Activated B cell treated with CpG ODN at 0.5 μM for 24 hours (primary cell): ENCODE measurements around the gene SULT4A1. TPM values are rescaled to one million over a fixed set of nuclear protein-coding genes. Genes with fewer than 3 reads are reported as not detected.

Experiments used
- ATAC-seq: fragments of 200-7000 bp; cut with Tn5 transposase; one replicate; pipeline ENCODE4 v1.10.0; 2021; ENCODE audit warnings: low read depth, mild to moderate bottlenecking, moderate library complexity
- CTCF ChIA-PET: fragments of 350-600 bp; sonication (Branson Sonifier 250); formaldehyde crosslinking; loops from one replicate; lab custom pipeline; 2021; ENCODE audit warnings: antibody characterized with exemption; lab: Charles Lee
- POLR2A ChIA-PET: fragments of 350-600 bp; sonication (Branson Sonifier 250); formaldehyde crosslinking; loops from one replicate; lab custom pipeline; 2021; ENCODE audit warnings: antibody characterized with exemption; lab: Charles Lee
- DNase-seq: peaks from one replicate; pipeline ENCODE4 v3.0.0; 2022
- H3K27ac Mint-ChIP-seq: one replicate; pipeline ENCODE4 v1.8.0; 2020; ENCODE audit warnings: mixed read lengths
- H3K27me3 Mint-ChIP-seq: one replicate; pipeline ENCODE4 v1.8.0; 2021; ENCODE audit warnings: mixed read lengths
- H3K36me3 Mint-ChIP-seq: one replicate; pipeline ENCODE4 v1.8.0; 2021; ENCODE audit warnings: low read depth, mixed read lengths
- H3K4me1 Mint-ChIP-seq: one replicate; pipeline ENCODE4 v1.8.0; 2021; ENCODE audit warnings: mixed read lengths
- H3K4me3 Mint-ChIP-seq: one replicate; pipeline ENCODE4 v1.8.0; 2020; ENCODE audit warnings: mild to moderate bottlenecking, mixed read lengths
- H3K9me3 Mint-ChIP-seq: one replicate; pipeline ENCODE4 v1.8.0; 2020; ENCODE audit warnings: mixed read lengths
- intact Hi-C: fragments of 100-400 bp; cut with micrococcal nuclease; formaldehyde crosslinking; loops from one replicate; pipeline ENCODE4 v1.15.1; 2024
- total RNA-seq: library from RNA; stranded (reverse); gene quantifications from 2 replicates; pipeline ENCODE4 v1.2.3, GENCODE V29; 2022
- TF ChIP-seq, protein P1 (sequence below): fragments of 200-600 bp; IDR thresholded peaks from one replicate; pipeline ENCODE4 v1.8.0; 2022; ENCODE audit warnings: antibody characterized with exemption, mild to moderate bottlenecking

SULT4A1 gene
- total RNA-seq, 1 donor from 2014 or later, result not detected

DNA sequence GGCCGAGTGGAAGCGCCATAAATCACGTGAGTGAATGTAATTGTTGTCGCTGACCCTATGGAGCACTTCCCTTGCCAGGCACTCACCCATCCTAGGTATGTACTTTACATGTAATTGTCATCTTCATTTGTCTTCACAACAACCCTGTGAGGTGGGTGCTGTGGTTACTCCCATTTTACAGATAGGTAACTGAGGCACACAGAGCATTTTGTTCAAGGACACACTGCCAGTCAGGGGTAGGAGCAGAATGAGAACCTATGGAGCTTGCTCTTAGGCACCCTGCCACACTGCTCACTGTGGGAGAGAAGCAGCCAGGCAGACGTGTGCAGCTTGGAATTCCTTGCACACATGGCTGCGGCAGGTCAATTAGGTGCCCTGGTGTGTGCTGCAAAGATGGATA lies 49.4 kb downstream of the SULT4A1 start:
- TF ChIP-seq, protein P1, sequence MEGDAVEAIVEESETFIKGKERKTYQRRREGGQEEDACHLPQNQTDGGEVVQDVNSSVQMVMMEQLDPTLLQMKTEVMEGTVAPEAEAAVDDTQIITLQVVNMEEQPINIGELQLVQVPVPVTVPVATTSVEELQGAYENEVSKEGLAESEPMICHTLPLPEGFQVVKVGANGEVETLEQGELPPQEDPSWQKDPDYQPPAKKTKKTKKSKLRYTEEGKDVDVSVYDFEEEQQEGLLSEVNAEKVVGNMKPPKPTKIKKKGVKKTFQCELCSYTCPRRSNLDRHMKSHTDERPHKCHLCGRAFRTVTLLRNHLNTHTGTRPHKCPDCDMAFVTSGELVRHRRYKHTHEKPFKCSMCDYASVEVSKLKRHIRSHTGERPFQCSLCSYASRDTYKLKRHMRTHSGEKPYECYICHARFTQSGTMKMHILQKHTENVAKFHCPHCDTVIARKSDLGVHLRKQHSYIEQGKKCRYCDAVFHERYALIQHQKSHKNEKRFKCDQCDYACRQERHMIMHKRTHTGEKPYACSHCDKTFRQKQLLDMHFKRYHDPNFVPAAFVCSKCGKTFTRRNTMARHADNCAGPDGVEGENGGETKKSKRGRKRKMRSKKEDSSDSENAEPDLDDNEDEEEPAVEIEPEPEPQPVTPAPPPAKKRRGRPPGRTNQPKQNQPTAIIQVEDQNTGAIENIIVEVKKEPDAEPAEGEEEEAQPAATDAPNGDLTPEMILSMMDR, result no peak
- H3K9me3 Mint-ChIP-seq, result no peaks in the 10 kb centered on the region
- no peak for ATAC-seq
- peaks cover 16% of the 10 kb centered on the region for H3K4me1 Mint-ChIP-seq
- ChIA-PET POLR2A (interaction anchor here (1.1 to 1.4 kb wide), 2 partner anchors 142 to 214 kb away, joined by 3 to 9 read pairs; partner anchors contain the start of gene SAMM50), CTCF (no interaction called here)
- intact Hi-C loops, result loop anchor here (1.0 to 5.0 kb wide), 2 partner anchors 144 to 212 kb away; partner anchors contain the start of gene SAMM50
- peaks cover under 1% of the 10 kb centered on the region for H3K27me3 Mint-ChIP-seq
- peak overlapping the region; percentile 84 for H3K27ac Mint-ChIP-seq
- H3K36me3 Mint-ChIP-seq, result peaks cover 4% of the 10 kb centered on the region
- DNase-seq, result no peak
- peak overlapping the region; percentile 92 for H3K4me3 Mint-ChIP-seq

DNA sequence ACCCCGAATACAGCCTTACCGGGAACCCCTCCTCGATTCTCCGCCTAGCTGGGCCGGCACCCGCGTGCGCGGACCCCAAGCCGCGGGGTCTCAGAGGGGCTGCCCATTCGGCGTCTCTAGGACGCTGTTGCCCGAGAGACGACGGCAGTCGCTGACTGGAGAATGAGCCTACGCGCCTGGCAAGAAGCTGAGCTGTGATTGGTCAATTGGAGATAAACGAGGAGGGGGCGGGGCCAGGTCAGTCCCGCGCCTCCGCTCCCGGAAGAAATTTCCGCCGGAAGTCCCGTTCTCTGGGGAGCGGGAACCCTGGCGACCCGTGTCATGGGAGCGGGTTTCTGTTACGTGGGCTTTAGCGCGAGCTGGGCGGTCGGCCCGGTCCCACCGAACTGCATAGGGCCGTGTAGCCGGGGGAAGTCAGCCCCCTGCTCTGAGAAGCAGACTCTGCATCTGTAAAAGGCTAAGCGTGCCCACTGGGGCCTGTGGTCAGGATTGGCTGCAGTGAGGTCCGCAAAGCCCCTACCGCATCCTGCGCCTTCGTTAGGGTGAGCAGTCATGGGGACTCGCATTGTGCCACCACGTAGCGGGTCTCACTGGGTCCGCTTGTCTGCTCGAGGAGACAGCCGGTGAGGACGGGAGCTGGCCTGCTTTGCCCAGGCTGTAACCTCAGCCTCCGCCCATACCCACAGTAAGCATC lies 50.0 kb downstream of the SULT4A1 start, which contains the start of gene EFCAB6:
Gene EFCAB6, minus strand, starts transcription at position 157 of the 694 bp plus-strand sequence. CDS start 29,987 bp downstream, outside the sequence.
- H3K27ac Mint-ChIP-seq, result peak within 1 kb of the TSS; percentile 84
- intact Hi-C loops, result loop anchor here (1.0 to 5.0 kb wide), 2 partner anchors 145 to 213 kb away; partner anchors contain the start of gene SAMM50

DNA sequence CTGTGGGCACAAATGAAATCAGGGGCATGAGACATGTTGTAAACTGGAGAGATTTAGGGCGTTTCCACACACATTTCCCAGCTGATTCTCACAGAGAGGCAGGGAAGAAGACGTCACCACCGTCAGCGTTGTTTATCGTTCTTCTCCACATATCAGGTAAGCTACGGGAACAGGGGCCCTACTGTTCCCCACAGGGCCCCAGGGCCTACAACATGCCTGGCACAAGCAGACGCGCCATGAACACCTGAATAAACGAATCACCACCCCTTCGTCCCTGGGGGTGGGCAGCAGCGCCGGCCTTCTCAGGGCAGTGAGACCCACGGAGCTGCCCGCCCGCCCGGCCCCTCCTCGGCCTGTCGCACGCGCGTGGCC lies 50.5 kb downstream of the SULT4A1 start:
- ATAC-seq (no peak), DNase-seq (no peak)
- Mint-ChIP-seq H3K9me3 (no peaks in the 10 kb centered on the region), H3K27ac (peak overlapping the region; percentile 84), H3K27me3 (peaks cover 9% of the 10 kb centered on the region), H3K4me1 (peaks cover 16% of the 10 kb centered on the region), H3K4me3 (peak overlapping the region; percentile 92), H3K36me3 (peaks cover 4% of the 10 kb centered on the region)
- TF ChIP-seq, protein P1, result no peak
- CTCF ChIA-PET, result no interaction called here
- POLR2A ChIA-PET, result interaction anchor here (0.6 to 1.4 kb wide), 2 partner anchors 22 to 143 kb away, joined by 3 to 9 read pairs; partner anchors contain the start of gene SAMM50
- intact Hi-C loops, result loop anchor here (1.0 to 5.0 kb wide), 2 partner anchors 146 to 214 kb away; partner anchors contain the start of gene SAMM50

More for the DNA sequence above, 50.0 kb downstream of the SULT4A1 start, which contains the start of gene EFCAB6:
- ChIA-PET CTCF (no interaction called here), POLR2A (interaction anchor here (0.6 to 1.4 kb wide), 3 partner anchors 21 to 215 kb away, joined by 3 to 9 read pairs (median 3); partner anchors contain the start of gene SAMM50)
- Mint-ChIP-seq H3K4me3 (peak within 1 kb of the TSS; percentile 92), H3K9me3 (no peaks in the 10 kb centered on the region), H3K36me3 (peaks cover 4% of the 10 kb centered on the region), H3K27me3 (peaks cover 7% of the 10 kb centered on the region), H3K4me1 (peaks cover 16% of the 10 kb centered on the region)
- ATAC-seq, result peak; percentile 94
- TF ChIP-seq, protein P1, result no peak
- peak; percentile 80 for DNase-seq

DNA sequence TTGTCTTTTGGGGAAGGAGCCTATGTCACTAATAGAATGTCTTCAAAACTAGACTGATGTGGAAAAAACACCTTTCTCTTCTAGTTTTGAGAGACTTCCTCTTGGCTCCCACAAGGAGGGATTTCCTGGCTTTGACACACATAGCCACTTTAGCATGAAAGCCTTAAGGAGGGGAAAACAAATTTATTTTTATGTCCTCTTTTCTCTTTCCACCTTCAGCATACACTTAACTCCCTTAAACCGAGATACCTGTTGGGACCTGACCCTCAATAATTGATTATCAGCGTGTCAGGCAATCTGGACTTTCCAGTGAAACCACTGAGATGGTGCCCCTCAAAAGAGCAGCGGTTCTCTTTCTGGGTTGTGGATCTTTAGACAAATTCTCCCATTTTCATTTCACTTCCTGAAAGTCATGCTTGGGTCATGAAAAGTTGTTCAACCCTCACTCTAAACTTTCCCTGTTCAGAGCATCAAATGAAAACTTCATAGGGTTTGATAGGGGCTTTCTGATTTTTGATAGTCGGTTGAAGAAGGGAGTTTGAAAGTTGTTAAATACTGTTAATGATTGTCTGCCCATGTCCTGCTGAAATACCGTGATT lies 59.3 kb downstream of the SULT4A1 start:
- no peak overlapping the region for H3K27ac Mint-ChIP-seq
- H3K27me3 Mint-ChIP-seq, result peaks cover 51% of the 10 kb centered on the region
- H3K9me3 Mint-ChIP-seq, result peaks cover 14% of the 10 kb centered on the region
- no peak for ATAC-seq
- H3K4me3 Mint-ChIP-seq, result no peak overlapping the region
- no peaks in the 10 kb centered on the region for H3K36me3 Mint-ChIP-seq
- peaks cover 7% of the 10 kb centered on the region for H3K4me1 Mint-ChIP-seq
- ChIA-PET CTCF (no interaction called here), POLR2A (no interaction called here)
- no peak for DNase-seq
- TF ChIP-seq, protein P1, result no peak
- intact Hi-C loops, result no loop called here

DNA sequence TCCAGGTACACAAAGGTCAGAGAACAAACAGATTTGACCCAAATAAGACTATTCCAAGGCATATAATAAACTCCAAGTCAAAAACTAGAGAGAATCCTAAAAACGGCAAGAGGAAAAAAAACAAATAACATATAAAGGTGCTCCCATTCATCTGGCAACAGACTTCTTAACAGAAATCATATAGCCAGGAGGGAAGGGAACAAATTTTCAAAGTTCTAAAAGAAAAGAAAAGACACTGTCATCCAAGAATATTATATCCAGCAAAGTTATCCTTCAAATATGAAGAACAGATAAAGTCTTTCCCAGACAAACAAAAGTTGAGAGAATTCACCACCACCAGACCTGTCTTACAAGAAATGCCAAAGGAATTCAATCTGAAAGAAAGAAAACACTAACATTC lies 61.3 kb downstream of the SULT4A1 start:
- ChIA-PET CTCF (no interaction called here), POLR2A (no interaction called here)
- TF ChIP-seq, protein P1, result no peak
- peaks cover 14% of the 10 kb centered on the region for H3K9me3 Mint-ChIP-seq
- no peak overlapping the region for H3K27ac Mint-ChIP-seq
- H3K4me1 Mint-ChIP-seq, result peaks cover 7% of the 10 kb centered on the region
- no peak for DNase-seq
- H3K4me3 Mint-ChIP-seq, result no peak overlapping the region
- no peak for ATAC-seq
- H3K36me3 Mint-ChIP-seq, result no peaks in the 10 kb centered on the region
- intact Hi-C loops, result no loop called here
- H3K27me3 Mint-ChIP-seq, result peaks cover 39% of the 10 kb centered on the region
